Left lobe of liver (tissue), 2 donors: Measurements from ENCODE around the gene PROM1. TPM values are rescaled to one million over a fixed set of nuclear protein-coding genes. Genes with fewer than 3 reads are reported as not detected.
A peak's percentile ranks its signal among the peaks of the same experiment; 100 is the strongest.

Experiments
- ATAC-seq: fragments of 200-7000 bp; cut with Tn5 transposase; one replicate; pipeline ENCODE4 v1.9.1; 2020; ENCODE audit warnings: mild to moderate bottlenecking, moderate library complexity
- DNase-seq: peaks from one replicate; pipeline ENCODE4 v3.0.0-alpha.2; 2020; ENCODE audit warnings: low spot score
- total RNA-seq: library from RNA; stranded (reverse); gene quantifications from one replicate; pipeline ENCODE4 v1.2.1, GENCODE V29; 2021
- donor health status: DM: no; HTN: no; CAD: no; lungs with moderate emphysema.
- donor health status: DM: no; HTN: yes; CAD: no.

The PROM1 gene
- total RNA-seq, 1 donor from 2014 or later: 1.3 TPM

GRCh38 chr4:16070203-16070602 lies 13.6 kb downstream of the PROM1 start:
- ATAC-seq (no peak), DNase-seq (no peak)

- DNase-seq (no peak), ATAC-seq (peak; percentile 11)
Measured at GRCh38 chr4:16067515-16067914, 16.3 kb downstream of the PROM1 start.

- DNase-seq (no peak), ATAC-seq (no peak)
Measured at GRCh38 chr4:16066586-16067128, 17.2 kb downstream of the PROM1 start.

- ATAC-seq (no peak), DNase-seq (no peak)
Measured at GRCh38 chr4:16065066-16065465, 18.8 kb downstream of the PROM1 start.

GRCh38 chr4:16062601-16063000 lies 21.2 kb downstream of the PROM1 start:
- ATAC-seq (no peak), DNase-seq (no peak)

GRCh38 chr4:16056681-16057385 lies 27.0 kb downstream of the PROM1 start:
- DNase-seq (no peak), ATAC-seq (peak; percentile 53)

GRCh38 chr4:16055873-16056272 lies 27.9 kb downstream of the PROM1 start:
- DNase-seq (no peak), ATAC-seq (no peak)

GRCh38 chr4:16055471-16055870 lies 28.4 kb downstream of the PROM1 start:
- no peak for ATAC-seq

GRCh38 chr4:16052939-16053338 lies 30.9 kb downstream of the PROM1 start:
- DNase-seq: no peak
- ATAC-seq: no peak

More at GRCh38 chr4:16055471-16055870, 28.4 kb downstream of the PROM1 start:
- no peak for DNase-seq

GRCh38 chr4:16051980-16052379 lies 31.8 kb downstream of the PROM1 start:
- ATAC-seq (no peak), DNase-seq (no peak)

- DNase-seq (no peak), ATAC-seq (no peak)
Measured at GRCh38 chr4:16051132-16051531, 32.7 kb downstream of the PROM1 start.

- DNase-seq: no peak
- ATAC-seq: no peak
Measured at GRCh38 chr4:16050669-16051068, 33.2 kb downstream of the PROM1 start.

- ATAC-seq (no peak), DNase-seq (no peak)
Measured at GRCh38 chr4:16048619-16049419, 35.0 kb downstream of the PROM1 start.

- ATAC-seq: no peak
- DNase-seq: no peak
Measured at GRCh38 chr4:16045687-16046086, 38.1 kb downstream of the PROM1 start.

GRCh38 chr4:16043642-16044498 lies 40.0 kb downstream of the PROM1 start:
- ATAC-seq (peak; percentile 29), DNase-seq (no peak)

GRCh38 chr4:16039139-16039538 lies 44.7 kb downstream of the PROM1 start:
- DNase-seq (no peak), ATAC-seq (no peak)

GRCh38 chr4:16037901-16038300 lies 45.9 kb downstream of the PROM1 start:
- ATAC-seq: no peak

GRCh38 chr4:16035843-16036242 lies 48.0 kb downstream of the PROM1 start:
- no peak for DNase-seq
- ATAC-seq: no peak

More at GRCh38 chr4:16037901-16038300, 45.9 kb downstream of the PROM1 start:
- no peak for DNase-seq

- ATAC-seq: peak; percentile 60
- DNase-seq: no peak
Measured at GRCh38 chr4:16034010-16034748, 49.6 kb downstream of the PROM1 start.

GRCh38 chr4:16032396-16032770 lies 51.4 kb downstream of the PROM1 start:
- DNase-seq: no peak

More at GRCh38 chr4:16032396-16032770, 51.4 kb downstream of the PROM1 start:
- ATAC-seq: no peak
